HG02623 (cell line): ENCODE data around the gene SEMA3F.
"Not testable (repeated sequence)": the region's sequence is repeated elsewhere in the genome, so short reads cannot be mapped to it uniquely, and the experiment has no call there.

Source experiments
- ATAC-seq: cut with Tn5 transposase; IDR thresholded peaks from one replicate; pipeline ENCODE4 v1.9.1; 2021; ENCODE audit warnings: moderate library complexity; ENCODE audit not compliant: unreplicated experiment

The SEMA3F gene

GRCh38 chr3:50227390-50228183, 72.5 kb downstream of the SEMA3F start:
- peak; percentile 77 for ATAC-seq

- ATAC-seq: not testable (repeated sequence)
Measured at GRCh38 chr3:50228184-50228763, 73.2 kb downstream of the SEMA3F start.

GRCh38 chr3:50229490-50229889, 74.4 kb downstream of the SEMA3F start:
- ATAC-seq: no peak

GRCh38 chr3:50230104-50230793, 75.1 kb downstream of the SEMA3F start:
- ATAC-seq: no peak

GRCh38 chr3:50230794-50231125, 75.6 kb downstream of the SEMA3F start:
- no peak for ATAC-seq

GRCh38 chr3:50231581-50231980, 76.5 kb downstream of the SEMA3F start:
- ATAC-seq: no peak

GRCh38 chr3:50232303-50232702, 77.2 kb downstream of the SEMA3F start:
- ATAC-seq: no peak

GRCh38 chr3:50233176-50233575, 78.1 kb downstream of the SEMA3F start:
- no peak for ATAC-seq

- ATAC-seq: peak; percentile 90
Measured at GRCh38 chr3:50235716-50236483, 80.8 kb downstream of the SEMA3F start, which contains the start of gene GNAI2. TSS of gene GNAI2 (plus strand) at chr3:50236204. CDS start at chr3:50236336, 132 bp downstream.

GRCh38 chr3:50236484-50237132, 81.5 kb downstream of the SEMA3F start:
- ATAC-seq: no peak

GRCh38 chr3:50237133-50237651, 82.1 kb downstream of the SEMA3F start:
- no peak for ATAC-seq

- ATAC-seq: peak; percentile 26
Measured at GRCh38 chr3:50237754-50238548, 82.8 kb downstream of the SEMA3F start.

GRCh38 chr3:50238549-50239026, 83.5 kb downstream of the SEMA3F start:
- ATAC-seq: no peak
